ENCODE data around the gene GALNT12. TPM values are rescaled to one million over a fixed set of nuclear protein-coding genes. Genes with fewer than 3 reads are reported as not detected.

Gene GALNT12
- total RNA-seq, 5 donors from 2014 or later (not counting 1 experiment from before 2014, with no cell fraction given): 9.5 to 11.7 (median 11.6) TPM

DNA sequence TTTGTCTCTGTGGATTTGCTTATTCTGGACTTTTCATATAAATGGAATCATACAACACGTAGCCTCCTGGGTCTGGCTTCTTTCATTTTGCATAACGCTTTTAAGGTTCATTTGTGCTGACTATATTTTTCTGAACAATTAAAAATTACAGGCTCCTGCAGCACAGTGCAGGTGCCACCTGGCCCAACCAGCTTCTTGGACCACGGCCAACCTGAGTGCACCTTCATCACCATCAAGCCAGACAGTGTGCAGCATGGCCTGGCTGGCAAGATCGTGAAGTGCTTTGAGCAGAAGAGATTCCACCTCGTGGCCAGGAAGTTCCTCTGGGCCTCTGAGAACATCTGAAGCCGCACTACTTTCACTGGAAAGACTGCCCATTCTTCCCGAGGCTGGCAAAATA lies 82.8 kb downstream of the GALNT12 start:
- Mint-ChIP-seq H3K4me3 (no peak overlapping the region), H3K36me3 (no peaks in the 10 kb centered on the region), H3K27me3 (peaks cover 27% of the 10 kb centered on the region in 2 donors), H3K4me1 (no peaks in the 10 kb centered on the region), H3K27ac (no peak overlapping the region), H3K9me3 (no peaks in the 10 kb centered on the region)
- 73% methylated on average over 5 of the region's 7 CpGs for WGBS (ENCODE audit: insufficient coverage)
- ATAC-seq (replicated peaks in 1 of 4) (no peak), DNase-seq (no peak)
- CTCF ChIA-PET: no interaction called here
- POLR2A ChIA-PET: no interaction called here
- no peaks in the 10 kb centered on the region for H3K9me3 ChIP-seq
- no peaks in the 10 kb centered on the region for H3K4me1 ChIP-seq (ENCODE audit: control insufficient read depth in 1 of 2, extremely low read depth in 1 of 2, insufficient read depth in 2 of 2, low read length in 2 of 2)
- peaks cover 0 to 13% of the 10 kb centered on the region in 2 experiments for H3K27me3 ChIP-seq (replicated peaks in 1 of 2; ENCODE audit: control insufficient read depth in 2 of 2, extremely low read depth in 1 of 2, insufficient read depth in 2 of 2, low read length in 1 of 2)
- no peaks in the 10 kb centered on the region for H3K36me3 ChIP-seq (ENCODE audit: control insufficient read depth in 2 of 2, extremely low read depth in 1 of 2, insufficient read depth in 1 of 2, low read length in 1 of 2)
- no peak overlapping the region for H3K27ac ChIP-seq (ENCODE audit: low read length)
- no peak overlapping the region for H3K4me3 ChIP-seq (ENCODE audit: control insufficient read depth in 1 of 2, extremely low read depth in 1 of 2, low read length in 1 of 2)

GRCh38 chr9:98892288-98892687 lies 84.8 kb downstream of the GALNT12 start:
- no peaks in the 10 kb centered on the region for H3K36me3 Mint-ChIP-seq
- WGBS (ENCODE audit: insufficient coverage): no CpG with 5 or more reads among the region's 1 CpG
- peaks cover 0 to 8% (median 4%) of the 10 kb centered on the region in 3 donors for H3K9me3 Mint-ChIP-seq
- ATAC-seq (replicated peaks in 1 of 4) (no peak), DNase-seq (no peak)
- no peaks in the 10 kb centered on the region for H3K4me1 Mint-ChIP-seq
- Histone ChIP-seq H3K4me3 (ENCODE audit: control insufficient read depth in 1 of 2, extremely low read depth in 1 of 2, low read length in 1 of 2) (no peak overlapping the region), H3K36me3 (ENCODE audit: control insufficient read depth in 2 of 2, extremely low read depth in 1 of 2, insufficient read depth in 1 of 2, low read length in 1 of 2) (no peaks in the 10 kb centered on the region), H3K9me3 (no peaks in the 10 kb centered on the region), H3K27me3 (replicated peaks in 1 of 2; ENCODE audit: control insufficient read depth in 2 of 2, extremely low read depth in 1 of 2, insufficient read depth in 2 of 2, low read length in 1 of 2) (peaks cover 0 to 5% of the 10 kb centered on the region in 2 experiments), H3K27ac (ENCODE audit: low read length) (no peak overlapping the region), H3K4me1 (ENCODE audit: control insufficient read depth in 1 of 2, extremely low read depth in 1 of 2, insufficient read depth in 2 of 2, low read length in 2 of 2) (no peaks in the 10 kb centered on the region)
- ChIA-PET POLR2A (no interaction called here), CTCF (no interaction called here)
- peaks cover 27 to 30% of the 10 kb centered on the region in 2 donors for H3K27me3 Mint-ChIP-seq
- H3K4me3 Mint-ChIP-seq: no peak overlapping the region
- no peak overlapping the region for H3K27ac Mint-ChIP-seq

- Mint-ChIP-seq H3K4me3 (no peak overlapping the region), H3K4me1 (no peaks in the 10 kb centered on the region), H3K27ac (no peak overlapping the region), H3K36me3 (no peaks in the 10 kb centered on the region), H3K27me3 (peaks cover 29 to 30% of the 10 kb centered on the region in 2 donors), H3K9me3 (peaks cover 0 to 9% (median 4%) of the 10 kb centered on the region in 3 donors)
- DNase-seq (no peak), ATAC-seq (replicated peaks in 1 of 4) (no peak)
- Histone ChIP-seq H3K27me3 (replicated peaks in 1 of 2; ENCODE audit: control insufficient read depth in 2 of 2, extremely low read depth in 1 of 2, insufficient read depth in 2 of 2, low read length in 1 of 2) (peaks cover 0 to 4% of the 10 kb centered on the region in 2 experiments), H3K9me3 (no peaks in the 10 kb centered on the region), H3K36me3 (ENCODE audit: control insufficient read depth in 2 of 2, extremely low read depth in 1 of 2, insufficient read depth in 1 of 2, low read length in 1 of 2) (no peaks in the 10 kb centered on the region), H3K27ac (ENCODE audit: low read length) (no peak overlapping the region), H3K4me1 (ENCODE audit: control insufficient read depth in 1 of 2, extremely low read depth in 1 of 2, insufficient read depth in 2 of 2, low read length in 2 of 2) (no peaks in the 10 kb centered on the region), H3K4me3 (ENCODE audit: control insufficient read depth in 1 of 2, extremely low read depth in 1 of 2, low read length in 1 of 2) (no peak overlapping the region)
- no CpG with 5 or more reads among the region's 4 CpGs for WGBS (ENCODE audit: insufficient coverage)
- ChIA-PET POLR2A (no interaction called here), CTCF (no interaction called here)
Measured at GRCh38 chr9:98892690-98893089, 85.2 kb downstream of the GALNT12 start.

- Histone ChIP-seq H3K36me3 (ENCODE audit: control insufficient read depth in 2 of 2, extremely low read depth in 1 of 2, insufficient read depth in 1 of 2, low read length in 1 of 2) (no peaks in the 10 kb centered on the region), H3K4me1 (ENCODE audit: control insufficient read depth in 1 of 2, extremely low read depth in 1 of 2, insufficient read depth in 2 of 2, low read length in 2 of 2) (no peaks in the 10 kb centered on the region), H3K27me3 (replicated peaks in 1 of 2; ENCODE audit: control insufficient read depth in 2 of 2, extremely low read depth in 1 of 2, insufficient read depth in 2 of 2, low read length in 1 of 2) (peaks cover 0 to 4% of the 10 kb centered on the region in 2 experiments), H3K9me3 (no peaks in the 10 kb centered on the region), H3K4me3 (ENCODE audit: control insufficient read depth in 1 of 2, extremely low read depth in 1 of 2, low read length in 1 of 2) (no peak overlapping the region), H3K27ac (ENCODE audit: low read length) (no peak overlapping the region)
- Mint-ChIP-seq H3K27ac (no peak overlapping the region), H3K27me3 (peaks cover 18 to 22% of the 10 kb centered on the region in 2 donors), H3K4me1 (peaks cover 0 to 1% (median 0%) of the 10 kb centered on the region in 3 donors), H3K4me3 (no peak overlapping the region), H3K9me3 (peaks cover 0 to 9% (median 4%) of the 10 kb centered on the region in 3 donors), H3K36me3 (no peaks in the 10 kb centered on the region)
- POLR2A ChIA-PET: no interaction called here
- ATAC-seq (replicated peaks in 1 of 4): no peak
- WGBS (ENCODE audit: insufficient coverage): no CpG with 5 or more reads among the region's 3 CpGs
- CTCF ChIA-PET: no interaction called here
- no peak for DNase-seq
Measured at GRCh38 chr9:98894171-98894570, 86.7 kb downstream of the GALNT12 start.

GRCh38 chr9:98894761-98895160 lies 87.3 kb downstream of the GALNT12 start:
- no peak overlapping the region for H3K4me3 Mint-ChIP-seq

GRCh38 chr9:98896632-98897031 lies 89.2 kb downstream of the GALNT12 start:
- H3K4me3 ChIP-seq (ENCODE audit: control insufficient read depth in 1 of 2, extremely low read depth in 1 of 2, low read length in 1 of 2): no peak overlapping the region
- Mint-ChIP-seq H3K9me3 (peaks cover 0 to 9% (median 4%) of the 10 kb centered on the region in 3 donors), H3K27me3 (peaks cover 16 to 18% of the 10 kb centered on the region in 2 donors), H3K36me3 (no peaks in the 10 kb centered on the region), H3K4me1 (peaks cover 3 to 8% (median 5%) of the 10 kb centered on the region in 3 donors), H3K4me3 (no peak overlapping the region), H3K27ac (no peak overlapping the region)
- POLR2A ChIA-PET: no interaction called here
- no peaks in the 10 kb centered on the region for H3K4me1 ChIP-seq (ENCODE audit: control insufficient read depth in 1 of 2, extremely low read depth in 1 of 2, insufficient read depth in 2 of 2, low read length in 2 of 2)
- CTCF ChIA-PET: no interaction called here
- no peaks in the 10 kb centered on the region for H3K9me3 ChIP-seq
- ATAC-seq (replicated peaks in 1 of 4): no peak
- no peak overlapping the region for H3K27ac ChIP-seq (ENCODE audit: low read length)
- no peak for DNase-seq
- WGBS (ENCODE audit: insufficient coverage): no CpG with 5 or more reads among the region's 2 CpGs
- no peaks in the 10 kb centered on the region for H3K27me3 ChIP-seq (replicated peaks in 1 of 2; ENCODE audit: control insufficient read depth in 2 of 2, extremely low read depth in 1 of 2, insufficient read depth in 2 of 2, low read length in 1 of 2)
- H3K36me3 ChIP-seq (ENCODE audit: control insufficient read depth in 2 of 2, extremely low read depth in 1 of 2, insufficient read depth in 1 of 2, low read length in 1 of 2): no peaks in the 10 kb centered on the region

More at GRCh38 chr9:98894761-98895160, 87.3 kb downstream of the GALNT12 start:
- ATAC-seq (replicated peaks in 1 of 4) (no peak), DNase-seq (no peak)
- peaks cover 0 to 4% of the 10 kb centered on the region in 2 experiments for H3K27me3 ChIP-seq (replicated peaks in 1 of 2; ENCODE audit: control insufficient read depth in 2 of 2, extremely low read depth in 1 of 2, insufficient read depth in 2 of 2, low read length in 1 of 2)
- no CpG with 5 or more reads among the region's 3 CpGs for WGBS (ENCODE audit: insufficient coverage)
- Mint-ChIP-seq H3K27ac (no peak overlapping the region), H3K36me3 (no peaks in the 10 kb centered on the region), H3K27me3 (peaks cover 18 to 23% of the 10 kb centered on the region in 2 donors), H3K4me1 (peaks cover 3 to 7% (median 5%) of the 10 kb centered on the region in 3 donors), H3K9me3 (peaks cover 0 to 9% (median 4%) of the 10 kb centered on the region in 3 donors)
- H3K4me3 ChIP-seq (ENCODE audit: control insufficient read depth in 1 of 2, extremely low read depth in 1 of 2, low read length in 1 of 2): no peak overlapping the region
- no peaks in the 10 kb centered on the region for H3K4me1 ChIP-seq (ENCODE audit: control insufficient read depth in 1 of 2, extremely low read depth in 1 of 2, insufficient read depth in 2 of 2, low read length in 2 of 2)
- ChIA-PET CTCF (no interaction called here), POLR2A (no interaction called here)
- no peak overlapping the region for H3K27ac ChIP-seq (ENCODE audit: low read length)
- no peaks in the 10 kb centered on the region for H3K36me3 ChIP-seq (ENCODE audit: control insufficient read depth in 2 of 2, extremely low read depth in 1 of 2, insufficient read depth in 1 of 2, low read length in 1 of 2)
- no peaks in the 10 kb centered on the region for H3K9me3 ChIP-seq

DNA sequence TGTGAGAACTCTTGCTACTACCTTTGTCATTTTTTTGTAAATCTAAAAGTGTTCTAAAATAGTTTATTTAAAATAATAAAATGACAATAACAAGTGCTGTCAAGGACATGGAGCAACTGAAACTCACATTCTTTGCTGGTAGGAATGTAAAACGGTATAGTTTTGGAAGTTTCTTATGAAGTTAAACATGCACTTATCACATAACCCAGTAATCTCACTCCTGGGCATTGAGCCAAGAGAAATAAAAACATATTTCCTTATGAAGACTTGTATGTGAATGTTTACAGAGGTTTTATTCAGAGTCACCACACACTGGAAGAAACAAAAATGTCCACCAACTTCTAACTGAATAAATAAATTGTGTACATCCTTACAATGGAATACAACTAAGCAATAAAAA lies 90.3 kb downstream of the GALNT12 start:
- no peaks in the 10 kb centered on the region for H3K9me3 ChIP-seq

More for the DNA sequence above, 90.3 kb downstream of the GALNT12 start:
- Mint-ChIP-seq H3K27me3 (peaks cover 16% of the 10 kb centered on the region in 2 donors), H3K4me1 (peaks cover 3 to 8% (median 5%) of the 10 kb centered on the region in 3 donors), H3K4me3 (no peak overlapping the region), H3K36me3 (no peaks in the 10 kb centered on the region), H3K27ac (no peak overlapping the region), H3K9me3 (peaks cover 0 to 9% (median 4%) of the 10 kb centered on the region in 3 donors)
- WGBS (ENCODE audit: insufficient coverage): no CpG with 5 or more reads among the region's 1 CpG
- CTCF ChIA-PET: no interaction called here
- Histone ChIP-seq H3K27ac (ENCODE audit: low read length) (no peak overlapping the region), H3K27me3 (replicated peaks in 1 of 2; ENCODE audit: control insufficient read depth in 2 of 2, extremely low read depth in 1 of 2, insufficient read depth in 2 of 2, low read length in 1 of 2) (no peaks in the 10 kb centered on the region), H3K4me1 (ENCODE audit: control insufficient read depth in 1 of 2, extremely low read depth in 1 of 2, insufficient read depth in 2 of 2, low read length in 2 of 2) (no peaks in the 10 kb centered on the region), H3K4me3 (ENCODE audit: control insufficient read depth in 1 of 2, extremely low read depth in 1 of 2, low read length in 1 of 2) (no peak overlapping the region), H3K36me3 (ENCODE audit: control insufficient read depth in 2 of 2, extremely low read depth in 1 of 2, insufficient read depth in 1 of 2, low read length in 1 of 2) (no peaks in the 10 kb centered on the region)
- DNase-seq (no peak), ATAC-seq (replicated peaks in 1 of 4) (no peak)
- POLR2A ChIA-PET: no interaction called here
